Peyer's patch (tissue), 4 donors: ENCODE measurements around the gene KRT40.

Experiments
- CTCF ChIP-seq, 6 experiments: fragments of 450-650 bp in 4 of 6; fragments of 200-600 bp in 2 of 6; sonication (generic) in 1 of 6; IDR thresholded peaks; one replicate each; pipeline ENCODE4 v1.5.1; 2017 to 2019; ENCODE audit warnings: antibody characterized with exemption in 6 of 6, mild to moderate bottlenecking in 3 of 6, moderate library complexity in 1 of 6
- POLR2A ChIP-seq, 2 donors: fragments of 450-650 bp; IDR thresholded peaks; one replicate each; pipeline ENCODE4 v1.5.1; 2017; ENCODE audit warnings: antibody characterized with exemption in 2 of 2, mild to moderate bottlenecking in 2 of 2, moderate library complexity in 2 of 2

- TF ChIP-seq POLR2A (IDR thresholded peaks at IDR 0.05) (no peak), CTCF (IDR thresholded peaks at IDR 0.05) (no peak)
Observed at GRCh38 chr17:41004397-41004796, 20.3 kb upstream of the KRT40 start.
